H9 (cell line): ENCODE measurements around the gene DDIAS. TPM values are rescaled to one million over a fixed set of nuclear protein-coding genes. Genes with fewer than 3 reads are reported as not detected.

ENCODE experiments used
- DNase-seq: peaks from one replicate; pipeline ENCODE4 v3.0.0-alpha.2; 2017
- H2AFZ ChIP-seq: one replicate; pipeline ENCODE4 v1.6.1; 2013; ENCODE audit warnings: mild to moderate bottlenecking, low read length, control low read depth, moderate library complexity
- H2AK5ac ChIP-seq: 2 replicates; pipeline ENCODE4 v1.6.1; 2013; ENCODE audit warnings: low read length, control low read depth, mixed read lengths; ENCODE audit not compliant: insufficient read length
- H2BK120ac ChIP-seq: one replicate; pipeline ENCODE4 v1.6.1; 2013; ENCODE audit warnings: low read depth, mild to moderate bottlenecking, low read length, control low read depth, inconsistent platforms; ENCODE audit not compliant: poor library complexity, severe bottlenecking
- H2BK12ac ChIP-seq: 2 replicates; pipeline ENCODE4 v1.6.1; 2013; ENCODE audit warnings: low read length, control low read depth, mixed read lengths, low read depth; ENCODE audit not compliant: insufficient read length
- H2BK15ac ChIP-seq: 2 replicates; pipeline ENCODE4 v1.6.1; 2013; ENCODE audit warnings: low read depth, low read length, control low read depth
- H2BK20ac ChIP-seq: one replicate; pipeline ENCODE4 v1.6.1; 2013; ENCODE audit warnings: low read depth, mild to moderate bottlenecking, low read length, control low read depth, inconsistent platforms; ENCODE audit not compliant: poor library complexity, severe bottlenecking
- H2BK5ac ChIP-seq: 2 replicates; pipeline ENCODE4 v1.6.1; 2013; ENCODE audit warnings: low read length, control low read depth, mixed read lengths; ENCODE audit not compliant: insufficient read length
- H3K14ac ChIP-seq: 2 replicates; pipeline ENCODE4 v1.6.1; 2013; ENCODE audit warnings: low read length, control low read depth; ENCODE audit not compliant: insufficient read depth
- H3K18ac ChIP-seq: 2 replicates; pipeline ENCODE4 v1.6.1; 2013; ENCODE audit warnings: low read depth, mild to moderate bottlenecking, mixed read lengths, low read length, control low read depth; ENCODE audit not compliant: insufficient read length
- H3K23ac ChIP-seq: 2 replicates; pipeline ENCODE4 v1.6.1; 2013; ENCODE audit warnings: low read length, control low read depth, mixed read lengths, low read depth; ENCODE audit not compliant: insufficient read length
- H3K23me2 ChIP-seq: 2 replicates; pipeline ENCODE4 v1.6.1; 2013; ENCODE audit warnings: low read depth, mild to moderate bottlenecking, mixed read lengths, low read length, control low read depth; ENCODE audit not compliant: insufficient read length, poor library complexity, severe bottlenecking
- H3K27ac ChIP-seq: 2 replicates; pipeline ENCODE4 v1.5.1; 2013; ENCODE audit warnings: low read length, control low read depth, mixed read lengths, low read depth; ENCODE audit not compliant: insufficient read length
- H3K27me3 ChIP-seq: 2 replicates; pipeline ENCODE4 v1.6.1; 2013; ENCODE audit warnings: low read length, control low read depth, inconsistent platforms; ENCODE audit not compliant: insufficient read depth
- H3K4ac ChIP-seq: 2 replicates; pipeline ENCODE4 v1.6.1; 2013; ENCODE audit warnings: low read depth, mild to moderate bottlenecking, control low read depth, inconsistent platforms, low read length, moderate library complexity
- H3K4me1 ChIP-seq: 2 replicates; pipeline ENCODE4 v1.6.1; 2013; ENCODE audit warnings: low read length, control low read depth, inconsistent platforms; ENCODE audit not compliant: insufficient read depth
- H3K4me2 ChIP-seq: 2 replicates; pipeline ENCODE4 v1.6.1; 2013; ENCODE audit warnings: low read length, control low read depth, mixed read lengths; ENCODE audit not compliant: insufficient read length, insufficient read depth
- H3K56ac ChIP-seq: 2 replicates; pipeline ENCODE4 v1.6.1; 2013; ENCODE audit warnings: low read depth, mild to moderate bottlenecking, mixed read lengths, low read length, control low read depth; ENCODE audit not compliant: insufficient read length
- H3K79me1 ChIP-seq: 2 replicates; pipeline ENCODE4 v1.6.1; 2013; ENCODE audit warnings: low read depth, mild to moderate bottlenecking, moderate library complexity, low read length, control low read depth, inconsistent platforms; ENCODE audit not compliant: insufficient read depth, poor library complexity, severe bottlenecking
- H3K79me2 ChIP-seq: 2 replicates; pipeline ENCODE4 v1.6.1; 2013; ENCODE audit warnings: low read length, control low read depth, inconsistent platforms; ENCODE audit not compliant: insufficient read depth
- H3K9ac ChIP-seq: 2 replicates; pipeline ENCODE4 v1.6.1; 2013; ENCODE audit warnings: low read length, control low read depth, mixed read lengths; ENCODE audit not compliant: insufficient read length; ENCODE audit errors: extremely low read depth
- H3K9me3 ChIP-seq: one replicate; pipeline ENCODE4 v1.6.1; 2013; ENCODE audit warnings: low read depth, low read length, inconsistent platforms; ENCODE audit not compliant: control insufficient read depth
- H3T11ph ChIP-seq: one replicate; pipeline ENCODE4 v1.6.1; 2013; ENCODE audit warnings: mild to moderate bottlenecking, low read length, control low read depth, inconsistent platforms
- H4K20me1 ChIP-seq: one replicate; pipeline ENCODE4 v1.6.1; 2013; ENCODE audit not compliant: control insufficient read depth, insufficient read length, insufficient read depth
- H4K5ac ChIP-seq: 2 replicates; pipeline ENCODE4 v1.6.1; 2013; ENCODE audit warnings: low read depth, mild to moderate bottlenecking, mixed read lengths, low read length, control low read depth; ENCODE audit not compliant: insufficient read length
- H4K8ac ChIP-seq: replicated peaks from 2 replicates; pipeline ENCODE4 v1.6.1; 2013; ENCODE audit warnings: low read length, control low read depth, mixed read lengths, low read depth; ENCODE audit not compliant: insufficient read length
- H4K91ac ChIP-seq: 2 replicates; pipeline ENCODE4 v1.6.1; 2013; ENCODE audit warnings: low read depth, mild to moderate bottlenecking, moderate library complexity, mixed read lengths, low read length, control low read depth; ENCODE audit not compliant: insufficient read length
- H3K27ac Mint-ChIP-seq, 3 experiments: 2 replicates in 2 of 3; 3 replicates in 1 of 3; pipeline ENCODE4 v1.8.0; 2020 to 2021; ENCODE audit warnings: mixed read lengths in 3 of 3, mild to moderate bottlenecking in 1 of 3, moderate library complexity in 1 of 3
- H3K27me3 Mint-ChIP-seq: 2 replicates; pipeline ENCODE4 v1.8.0; 2021; ENCODE audit warnings: low read depth, mild to moderate bottlenecking, moderate library complexity, mixed read lengths
- H3K36me3 Mint-ChIP-seq, 3 experiments: 2 replicates in 2 of 3; 3 replicates in 1 of 3; pipeline ENCODE4 v1.8.0; 2020 to 2021; ENCODE audit warnings: low read depth in 3 of 3, mixed read lengths in 3 of 3; ENCODE audit not compliant: insufficient read depth in 1 of 3
- H3K4me1 Mint-ChIP-seq, 2 experiments: 2 replicates each; pipeline ENCODE4 v1.8.0; 2020; ENCODE audit warnings: mixed read lengths in 2 of 2
- H3K4me3 Mint-ChIP-seq, 2 experiments: 2 replicates in 1 of 2; 3 replicates in 1 of 2; pipeline ENCODE4 v1.8.0; 2020 to 2021; ENCODE audit warnings: mild to moderate bottlenecking in 2 of 2, mixed read lengths in 2 of 2, moderate library complexity in 1 of 2
- H3K9me3 Mint-ChIP-seq, 2 experiments: 2 replicates in 1 of 2; 3 replicates in 1 of 2; pipeline ENCODE4 v1.8.0; 2020; ENCODE audit warnings: mild to moderate bottlenecking in 2 of 2, mixed read lengths in 2 of 2, moderate library complexity in 1 of 2
- WGBS: extraction: QIAGEN DNeasy Blood & Tissue Kit; methylation state at CpG from one replicate; pipeline ENCODE4 v1.1.7; 2013; ENCODE audit warnings: missing lambda C conversion rate, low lambda C conversion rate, mixed read lengths; ENCODE audit not compliant: insufficient read length; ENCODE audit errors: extremely low coverage; 5-methylcytosine and 5-hydroxymethylcytosine counted together
- total RNA-seq: library from RNA; stranded (reverse); gene quantifications from 2 replicates; pipeline ENCODE4 v1.2.1, GENCODE V29; 2021
- TF ChIP-seq, protein P1 (sequence below): fragments of 200-600 bp; sonication (generic); conservative IDR thresholded peaks from 3 replicates; pipeline ENCODE4 v1.8.0; 2021; ENCODE audit warnings: antibody characterized with exemption, mild to moderate bottlenecking

DDIAS gene
- total RNA-seq, 1 experiment from 2014 or later, result 18.6 TPM

DNA sequence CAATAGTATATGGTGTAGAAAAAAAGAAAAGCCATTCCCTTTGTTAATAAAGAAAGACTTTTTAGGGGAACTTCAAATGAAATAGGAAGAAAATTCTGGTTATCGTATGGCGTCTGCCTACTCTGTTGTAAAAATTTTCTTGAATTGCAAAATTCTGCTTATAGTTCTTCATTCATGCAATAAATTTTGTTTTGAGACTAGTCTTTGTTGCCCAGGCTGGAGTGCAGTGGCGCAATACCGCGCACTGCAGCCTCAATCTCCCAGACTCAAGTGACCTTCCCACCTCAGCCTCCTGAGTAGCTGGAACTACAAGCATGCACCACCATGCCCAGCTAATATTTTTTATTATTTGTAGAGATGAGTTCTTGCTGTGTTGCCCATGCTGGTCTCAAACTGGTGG lies 5.8 kb downstream of the DDIAS start:
- H3K79me2 ChIP-seq, result peaks cover 8% of the 10 kb centered on the region; the same call in 1 of the 2 replicates
- no peak overlapping the region for H3K9ac ChIP-seq
- H3K4me1 ChIP-seq, result peaks cover 2% of the 10 kb centered on the region; the same call in 1 of the 2 replicates
- no peaks in the 10 kb centered on the region for H3K23me2 ChIP-seq
- Mint-ChIP-seq H3K27me3 (no peaks in the 10 kb centered on the region), H3K9me3 (peaks cover 6 to 9% of the 10 kb centered on the region in 2 experiments), H3K27ac (no peak overlapping the region), H3K4me1 (peaks cover 38 to 39% of the 10 kb centered on the region in 2 experiments), H3K4me3 (no peak overlapping the region), H3K36me3 (peaks cover 10 to 20% (median 18%) of the 10 kb centered on the region in 3 experiments)
- H3K14ac ChIP-seq, result no peak overlapping the region
- no peak overlapping the region for H2BK15ac ChIP-seq
- no peaks in the 10 kb centered on the region for H3K27me3 ChIP-seq
- no peak overlapping the region for H2AFZ ChIP-seq
- no peak for DNase-seq
- H2BK12ac ChIP-seq, result no peak overlapping the region
- H4K91ac ChIP-seq, result no peak overlapping the region
- H2BK120ac ChIP-seq, result no peak overlapping the region
- H3K56ac ChIP-seq, result no peak overlapping the region
- H3K79me1 ChIP-seq, result peaks cover 3% of the 10 kb centered on the region
- H2AK5ac ChIP-seq, result no peak overlapping the region
- H2BK20ac ChIP-seq, result no peak overlapping the region
- no peak overlapping the region for H3K27ac ChIP-seq
- H3K18ac ChIP-seq, result no peak overlapping the region
- no peaks in the 10 kb centered on the region for H3K9me3 ChIP-seq
- H4K5ac ChIP-seq, result no peak overlapping the region
- H3T11ph ChIP-seq, result no peak overlapping the region
- H4K20me1 ChIP-seq, result no peaks in the 10 kb centered on the region
- no peak overlapping the region for H3K23ac ChIP-seq
- no CpG with 5 or more reads among the region's 5 CpGs for WGBS
- no peak overlapping the region for H4K8ac ChIP-seq
- no peak overlapping the region for H3K4ac ChIP-seq
- TF ChIP-seq, protein P1, sequence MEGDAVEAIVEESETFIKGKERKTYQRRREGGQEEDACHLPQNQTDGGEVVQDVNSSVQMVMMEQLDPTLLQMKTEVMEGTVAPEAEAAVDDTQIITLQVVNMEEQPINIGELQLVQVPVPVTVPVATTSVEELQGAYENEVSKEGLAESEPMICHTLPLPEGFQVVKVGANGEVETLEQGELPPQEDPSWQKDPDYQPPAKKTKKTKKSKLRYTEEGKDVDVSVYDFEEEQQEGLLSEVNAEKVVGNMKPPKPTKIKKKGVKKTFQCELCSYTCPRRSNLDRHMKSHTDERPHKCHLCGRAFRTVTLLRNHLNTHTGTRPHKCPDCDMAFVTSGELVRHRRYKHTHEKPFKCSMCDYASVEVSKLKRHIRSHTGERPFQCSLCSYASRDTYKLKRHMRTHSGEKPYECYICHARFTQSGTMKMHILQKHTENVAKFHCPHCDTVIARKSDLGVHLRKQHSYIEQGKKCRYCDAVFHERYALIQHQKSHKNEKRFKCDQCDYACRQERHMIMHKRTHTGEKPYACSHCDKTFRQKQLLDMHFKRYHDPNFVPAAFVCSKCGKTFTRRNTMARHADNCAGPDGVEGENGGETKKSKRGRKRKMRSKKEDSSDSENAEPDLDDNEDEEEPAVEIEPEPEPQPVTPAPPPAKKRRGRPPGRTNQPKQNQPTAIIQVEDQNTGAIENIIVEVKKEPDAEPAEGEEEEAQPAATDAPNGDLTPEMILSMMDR, result no peak
- no peak overlapping the region for H3K4me2 ChIP-seq
- no peak overlapping the region for H2BK5ac ChIP-seq
